ENCODE measurements around the gene TBXAS1. TPM values are rescaled to one million over a fixed set of nuclear protein-coding genes. Genes with fewer than 3 reads are reported as not detected.

The TBXAS1 gene
- total RNA-seq, 3 donors from 2014 or later (not counting 1 experiment from before 2014, with no cell fraction given): 72.7 to 110 (median 88.7) TPM

GRCh38 chr7:139825666-139826290 is 3.3 kb upstream of the TBXAS1 start:
- no peak overlapping the region for H3K27ac Mint-ChIP-seq
- H3K27me3 Mint-ChIP-seq (ENCODE audit: low read depth in 2 of 2): no peaks in the 10 kb centered on the region
- peaks cover 28 to 37% of the 10 kb centered on the region in 2 donors for H3K4me1 Mint-ChIP-seq
- no peak for DNase-seq
- H3K27me3 ChIP-seq (ENCODE audit: control insufficient read depth, insufficient read depth, low read length): no peaks in the 10 kb centered on the region
- peaks cover 2% of the 10 kb centered on the region for H3K36me3 Mint-ChIP-seq
- H3K27ac ChIP-seq (ENCODE audit: low read length): no peak overlapping the region
- intact Hi-C loops (cut with micrococcal nuclease): no loop called here
- H3K36me3 ChIP-seq (ENCODE audit: control insufficient read depth, insufficient read depth, low read length): no peaks in the 10 kb centered on the region
- WGBS (ENCODE audit: insufficient coverage): 88% methylated on average over 8 of the region's 9 CpGs
- no peak for ATAC-seq
- TF ChIP-seq CTCF (IDR thresholded peaks at IDR 0.05): no peak
- peaks cover 26% of the 10 kb centered on the region for H3K4me1 ChIP-seq (ENCODE audit: control insufficient read depth, insufficient read depth, low read length)
- H3K4me3 ChIP-seq (ENCODE audit: low read length): no peak overlapping the region
- no peaks in the 10 kb centered on the region for H3K9me3 ChIP-seq (ENCODE audit: control insufficient read depth, insufficient read depth, low read length)
- H3K9me3 Mint-ChIP-seq: no peaks in the 10 kb centered on the region
- no peak overlapping the region for H3K4me3 Mint-ChIP-seq

- Mint-ChIP-seq H3K4me1 (peaks cover 41 to 45% of the 10 kb centered on the region in 2 donors), H3K36me3 (peaks cover 6% of the 10 kb centered on the region), H3K27me3 (ENCODE audit: low read depth in 2 of 2) (no peaks in the 10 kb centered on the region), H3K4me3 (no peak overlapping the region), H3K9me3 (no peaks in the 10 kb centered on the region), H3K27ac (peak overlapping the region; percentile 3 to 93)
- Histone ChIP-seq H3K27me3 (ENCODE audit: control insufficient read depth, insufficient read depth, low read length) (no peaks in the 10 kb centered on the region), H3K9me3 (ENCODE audit: control insufficient read depth, insufficient read depth, low read length) (no peaks in the 10 kb centered on the region), H3K4me3 (ENCODE audit: low read length) (no peak overlapping the region), H3K4me1 (ENCODE audit: control insufficient read depth, insufficient read depth, low read length) (peaks cover 26% of the 10 kb centered on the region), H3K27ac (ENCODE audit: low read length) (no peak overlapping the region), H3K36me3 (ENCODE audit: control insufficient read depth, insufficient read depth, low read length) (no peaks in the 10 kb centered on the region)
- intact Hi-C loops (cut with micrococcal nuclease): no loop called here
- DNase-seq (peak in 1 of 2 donors; percentile 38), ATAC-seq (no peak)
- TF ChIP-seq CTCF (IDR thresholded peaks at IDR 0.05): no peak
Measured at GRCh38 chr7:139827042-139827441, 2.0 kb upstream of the TBXAS1 start.

- ATAC-seq (no peak), DNase-seq (no peak)
- Histone ChIP-seq H3K36me3 (ENCODE audit: control insufficient read depth, insufficient read depth, low read length) (no peaks in the 10 kb centered on the region), H3K9me3 (ENCODE audit: control insufficient read depth, insufficient read depth, low read length) (no peaks in the 10 kb centered on the region), H3K27me3 (ENCODE audit: control insufficient read depth, insufficient read depth, low read length) (no peaks in the 10 kb centered on the region), H3K27ac (ENCODE audit: low read length) (peak overlapping the region; percentile 70), H3K4me3 (ENCODE audit: low read length) (no peak overlapping the region), H3K4me1 (ENCODE audit: control insufficient read depth, insufficient read depth, low read length) (peaks cover 26% of the 10 kb centered on the region)
- H3K9me3 Mint-ChIP-seq: peaks cover 0 to 2% of the 10 kb centered on the region in 2 donors
- H3K27ac Mint-ChIP-seq: peak overlapping the region; percentile 93 to 98
- 96% methylated on average over 2 of the region's 2 CpGs for WGBS (ENCODE audit: insufficient coverage)
- TF ChIP-seq CTCF (IDR thresholded peaks at IDR 0.05): no peak
- peaks cover 50 to 56% of the 10 kb centered on the region in 2 donors for H3K4me1 Mint-ChIP-seq
- peaks cover 14% of the 10 kb centered on the region for H3K36me3 Mint-ChIP-seq
- peak overlapping the region; percentile 92 for H3K4me3 Mint-ChIP-seq
- intact Hi-C loops (cut with micrococcal nuclease): no loop called here
- no peaks in the 10 kb centered on the region for H3K27me3 Mint-ChIP-seq (ENCODE audit: low read depth in 2 of 2)
Measured at GRCh38 chr7:139828446-139828845, 618 bp upstream of the TBXAS1 start.

- Mint-ChIP-seq H3K27ac (peak overlapping the region; percentile 93 to 98), H3K27me3 (ENCODE audit: low read depth in 2 of 2) (no peaks in the 10 kb centered on the region), H3K9me3 (peaks cover 3 to 9% of the 10 kb centered on the region in 2 donors), H3K4me3 (peak overlapping the region; percentile 92), H3K36me3 (peaks cover 14% of the 10 kb centered on the region), H3K4me1 (peaks cover 57 to 62% of the 10 kb centered on the region in 2 donors)
- H3K4me3 ChIP-seq (ENCODE audit: low read length): peak overlapping the region; percentile 12
- DNase-seq (peak in 1 of 2 donors; percentile 40), ATAC-seq (peak; percentile 54 to 64 (median 54))
- intact Hi-C loops (cut with micrococcal nuclease): loop anchor here (1.0 kb wide), 1 partner anchor 9 kb away; no protein-coding TSS in a partner anchor
- TF ChIP-seq CTCF (IDR thresholded peaks at IDR 0.05): no peak
- no peaks in the 10 kb centered on the region for H3K36me3 ChIP-seq (ENCODE audit: control insufficient read depth, insufficient read depth, low read length)
- H3K27ac ChIP-seq (ENCODE audit: low read length): peak overlapping the region; percentile 70
- no peaks in the 10 kb centered on the region for H3K9me3 ChIP-seq (ENCODE audit: control insufficient read depth, insufficient read depth, low read length)
- H3K27me3 ChIP-seq (ENCODE audit: control insufficient read depth, insufficient read depth, low read length): no peaks in the 10 kb centered on the region
- 33% methylated on average over 2 of the region's 3 CpGs for WGBS (ENCODE audit: insufficient coverage)
- peaks cover 26% of the 10 kb centered on the region for H3K4me1 ChIP-seq (ENCODE audit: control insufficient read depth, insufficient read depth, low read length)
Measured at GRCh38 chr7:139829775-139830117, 682 bp downstream of the TBXAS1 start.

Measured in natural killer cell (primary cell).